ENCODE data around the gene AMBRA1. TPM values are rescaled to one million over a fixed set of nuclear protein-coding genes. Genes with fewer than 3 reads are reported as not detected.

Gene AMBRA1
- total RNA-seq, 2 donors from 2014 or later, result 35.2 to 42.2 TPM

DNA sequence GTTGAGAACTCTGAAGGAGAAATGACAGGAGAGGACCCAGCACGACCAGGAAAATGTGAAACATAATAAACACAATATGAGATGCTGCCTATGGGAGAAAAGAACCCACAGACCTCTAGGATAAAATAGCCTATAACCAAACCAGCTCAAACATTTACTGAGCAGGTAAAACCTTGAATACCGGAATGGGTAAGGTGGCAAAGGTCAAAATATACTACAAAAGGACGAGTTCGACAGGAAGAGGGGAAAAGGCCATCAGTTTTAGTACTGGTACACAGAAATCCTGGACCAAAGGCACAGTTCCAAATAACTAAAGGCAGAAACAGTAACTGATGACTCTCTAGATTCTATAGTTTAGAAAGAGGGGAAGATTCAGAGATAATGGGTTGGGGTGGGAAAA lies 96.3 kb downstream of the AMBRA1 start:
- TF ChIP-seq, protein P1, sequence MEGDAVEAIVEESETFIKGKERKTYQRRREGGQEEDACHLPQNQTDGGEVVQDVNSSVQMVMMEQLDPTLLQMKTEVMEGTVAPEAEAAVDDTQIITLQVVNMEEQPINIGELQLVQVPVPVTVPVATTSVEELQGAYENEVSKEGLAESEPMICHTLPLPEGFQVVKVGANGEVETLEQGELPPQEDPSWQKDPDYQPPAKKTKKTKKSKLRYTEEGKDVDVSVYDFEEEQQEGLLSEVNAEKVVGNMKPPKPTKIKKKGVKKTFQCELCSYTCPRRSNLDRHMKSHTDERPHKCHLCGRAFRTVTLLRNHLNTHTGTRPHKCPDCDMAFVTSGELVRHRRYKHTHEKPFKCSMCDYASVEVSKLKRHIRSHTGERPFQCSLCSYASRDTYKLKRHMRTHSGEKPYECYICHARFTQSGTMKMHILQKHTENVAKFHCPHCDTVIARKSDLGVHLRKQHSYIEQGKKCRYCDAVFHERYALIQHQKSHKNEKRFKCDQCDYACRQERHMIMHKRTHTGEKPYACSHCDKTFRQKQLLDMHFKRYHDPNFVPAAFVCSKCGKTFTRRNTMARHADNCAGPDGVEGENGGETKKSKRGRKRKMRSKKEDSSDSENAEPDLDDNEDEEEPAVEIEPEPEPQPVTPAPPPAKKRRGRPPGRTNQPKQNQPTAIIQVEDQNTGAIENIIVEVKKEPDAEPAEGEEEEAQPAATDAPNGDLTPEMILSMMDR (IDR thresholded peaks at IDR 0.05), result no peak
- ATAC-seq (ENCODE audit: insufficient number of reproducible peaks, low FRiP score, low read depth) (no peak), DNase-seq (ENCODE audit: low spot score) (no peak)
- H3K9me3 ChIP-seq, result no peaks in the 10 kb centered on the region
- no peaks in the 10 kb centered on the region for H3K4me1 ChIP-seq (ENCODE audit: control insufficient read depth in 1 of 2, low read depth in 2 of 2)
- no peak overlapping the region for H3K4me3 ChIP-seq
- no peaks in the 10 kb centered on the region for H3K27me3 ChIP-seq (replicated peaks; ENCODE audit: insufficient read depth)
- peaks cover 2% of the 10 kb centered on the region for H3K36me3 ChIP-seq
- H3K27ac ChIP-seq, result no peak overlapping the region

DNA sequence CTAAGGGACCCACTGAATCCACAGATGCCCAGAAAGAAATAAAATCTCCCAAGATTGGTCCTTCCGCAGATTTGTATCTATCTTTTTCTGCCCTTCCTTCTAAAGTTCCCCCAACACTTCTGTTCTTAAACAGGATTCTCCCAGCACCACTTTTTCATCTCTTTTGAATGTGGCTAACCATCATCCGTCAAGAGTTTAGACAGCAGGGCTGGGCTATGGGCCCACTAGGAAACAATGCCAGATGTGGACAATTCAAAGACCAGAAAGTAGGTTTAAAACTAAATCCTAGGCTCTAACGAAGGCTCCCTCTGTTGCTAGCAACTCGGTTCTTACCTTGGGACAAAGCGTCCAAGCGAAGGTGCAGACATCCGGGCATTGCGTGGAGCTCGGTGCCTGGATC lies 100.0 kb downstream of the AMBRA1 start:
- TF ChIP-seq, protein P1 (IDR thresholded peaks at IDR 0.05), result no peak
- ATAC-seq (ENCODE audit: insufficient number of reproducible peaks, low FRiP score, low read depth) (no peak), DNase-seq (ENCODE audit: low spot score) (no peak)
- Histone ChIP-seq H3K4me3 (no peak overlapping the region), H3K27me3 (replicated peaks; ENCODE audit: insufficient read depth) (no peaks in the 10 kb centered on the region), H3K36me3 (peaks cover 3% of the 10 kb centered on the region), H3K4me1 (ENCODE audit: control insufficient read depth in 1 of 2, low read depth in 2 of 2) (peaks cover 0 to 3% of the 10 kb centered on the region in 2 donors), H3K27ac (no peak overlapping the region), H3K9me3 (no peaks in the 10 kb centered on the region)

- ATAC-seq (ENCODE audit: insufficient number of reproducible peaks, low FRiP score, low read depth) (no peak), DNase-seq (ENCODE audit: low spot score) (no peak)
- TF ChIP-seq, protein P1 (IDR thresholded peaks at IDR 0.05), result no peak
- Histone ChIP-seq H3K27me3 (replicated peaks; ENCODE audit: insufficient read depth) (no peaks in the 10 kb centered on the region), H3K4me1 (ENCODE audit: control insufficient read depth in 1 of 2, low read depth in 2 of 2) (peaks cover 0 to 3% of the 10 kb centered on the region in 2 donors), H3K27ac (no peak overlapping the region), H3K36me3 (peaks cover 3% of the 10 kb centered on the region), H3K9me3 (no peaks in the 10 kb centered on the region), H3K4me3 (no peak overlapping the region)
Observed at GRCh38 chr11:46492532-46492931, 101.3 kb downstream of the AMBRA1 start.

DNA sequence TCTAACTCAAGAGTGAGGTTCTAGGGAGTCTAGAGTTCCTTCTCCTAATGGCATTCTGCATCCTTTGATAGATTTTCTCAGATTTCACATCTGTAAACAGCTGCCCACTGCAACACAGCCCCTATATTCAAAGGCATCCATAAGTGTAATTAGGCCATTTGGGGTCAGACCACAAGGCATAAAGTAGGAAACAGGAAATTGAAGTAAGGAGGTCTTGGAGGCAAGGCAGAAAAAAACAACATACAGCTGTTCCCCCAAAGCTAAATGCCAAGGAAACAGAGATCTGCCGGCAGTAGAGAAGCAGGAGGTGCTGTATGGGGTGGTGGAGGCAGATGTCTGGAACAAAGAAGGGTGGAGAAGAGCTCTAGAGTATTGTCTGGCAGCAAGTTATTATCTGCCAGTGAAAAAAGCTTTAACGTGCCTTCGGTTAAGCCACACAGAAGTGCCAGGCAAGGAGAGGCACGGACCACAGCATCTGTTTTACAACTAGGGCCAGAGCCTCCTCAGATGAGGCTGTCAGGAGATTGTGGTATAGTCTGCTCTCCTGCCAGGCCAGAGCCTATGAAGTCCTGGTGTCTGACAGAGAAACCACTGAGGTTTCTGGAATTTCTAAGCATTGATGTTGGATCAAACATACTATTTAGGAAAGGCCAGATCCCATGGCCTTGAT lies 102.0 kb downstream of the AMBRA1 start:
- TF ChIP-seq, protein P1 (IDR thresholded peaks at IDR 0.05), result no peak
- no peak for DNase-seq (ENCODE audit: low spot score)
- H3K4me3 ChIP-seq, result no peak overlapping the region
- H3K4me1 ChIP-seq (ENCODE audit: control insufficient read depth in 1 of 2, low read depth in 2 of 2), result peaks cover 0 to 3% of the 10 kb centered on the region in 2 donors
- no peaks in the 10 kb centered on the region for H3K27me3 ChIP-seq (replicated peaks; ENCODE audit: insufficient read depth)
- peaks cover 3% of the 10 kb centered on the region for H3K36me3 ChIP-seq
- no peaks in the 10 kb centered on the region for H3K9me3 ChIP-seq
- ATAC-seq (ENCODE audit: insufficient number of reproducible peaks, low FRiP score, low read depth), result no peak
- no peak overlapping the region for H3K27ac ChIP-seq

DNA sequence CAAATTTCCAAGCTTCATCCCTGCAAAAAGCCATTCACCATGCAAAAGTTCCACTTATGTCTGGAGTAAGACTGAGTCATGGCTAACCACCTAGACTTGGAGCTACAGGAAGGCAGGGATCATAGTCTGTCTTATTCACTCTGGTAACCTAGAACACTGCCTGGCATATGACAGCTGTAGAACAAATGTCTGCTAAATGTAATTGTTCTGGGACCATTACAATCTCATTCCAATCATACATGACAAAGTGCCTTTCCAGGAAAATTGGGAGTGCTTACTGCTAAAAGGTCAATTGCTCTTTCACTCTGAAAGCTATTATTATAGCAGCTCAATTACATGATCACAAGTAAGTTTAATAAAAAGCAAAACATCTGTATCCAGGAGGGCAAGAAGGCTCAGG lies 103.2 kb downstream of the AMBRA1 start:
- no peak for ATAC-seq (ENCODE audit: insufficient number of reproducible peaks, low FRiP score, low read depth)
- peaks cover 0 to 3% of the 10 kb centered on the region in 2 donors for H3K4me1 ChIP-seq (ENCODE audit: control insufficient read depth in 1 of 2, low read depth in 2 of 2)
- H3K4me3 ChIP-seq, result no peak overlapping the region
- H3K9me3 ChIP-seq, result no peaks in the 10 kb centered on the region
- TF ChIP-seq, protein P1 (IDR thresholded peaks at IDR 0.05), result no peak
- H3K27me3 ChIP-seq (replicated peaks; ENCODE audit: insufficient read depth), result no peaks in the 10 kb centered on the region
- peaks cover 3% of the 10 kb centered on the region for H3K36me3 ChIP-seq
- no peak for DNase-seq (ENCODE audit: low spot score)
- H3K27ac ChIP-seq, result no peak overlapping the region
